Measurements from ENCODE around the gene MAP2K5.

The MAP2K5 gene

DNA sequence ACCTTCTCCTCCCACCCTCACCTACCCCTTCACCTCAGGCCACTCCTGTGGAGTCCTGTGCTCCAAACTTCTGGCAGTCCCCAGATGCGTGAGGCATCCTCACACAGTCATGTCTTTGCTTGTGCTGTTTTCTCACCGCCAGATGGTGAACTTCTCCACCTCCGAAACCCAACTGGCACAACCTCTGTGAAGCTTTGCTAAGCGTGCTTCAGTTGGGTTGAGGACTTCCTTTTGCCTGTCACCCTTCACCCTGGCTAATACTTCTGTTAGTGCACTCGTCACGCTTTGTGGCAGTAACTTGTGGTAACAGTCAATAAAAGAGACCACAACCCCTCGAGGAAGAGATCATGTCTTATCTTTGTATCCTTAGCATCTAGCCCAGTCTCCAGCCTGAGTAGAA, 240.8 kb downstream of the MAP2K5 start:
- peak in 1 of 2 donors; percentile 8 for DNase-seq (ENCODE audit: low read depth in 2 of 2)

DNA sequence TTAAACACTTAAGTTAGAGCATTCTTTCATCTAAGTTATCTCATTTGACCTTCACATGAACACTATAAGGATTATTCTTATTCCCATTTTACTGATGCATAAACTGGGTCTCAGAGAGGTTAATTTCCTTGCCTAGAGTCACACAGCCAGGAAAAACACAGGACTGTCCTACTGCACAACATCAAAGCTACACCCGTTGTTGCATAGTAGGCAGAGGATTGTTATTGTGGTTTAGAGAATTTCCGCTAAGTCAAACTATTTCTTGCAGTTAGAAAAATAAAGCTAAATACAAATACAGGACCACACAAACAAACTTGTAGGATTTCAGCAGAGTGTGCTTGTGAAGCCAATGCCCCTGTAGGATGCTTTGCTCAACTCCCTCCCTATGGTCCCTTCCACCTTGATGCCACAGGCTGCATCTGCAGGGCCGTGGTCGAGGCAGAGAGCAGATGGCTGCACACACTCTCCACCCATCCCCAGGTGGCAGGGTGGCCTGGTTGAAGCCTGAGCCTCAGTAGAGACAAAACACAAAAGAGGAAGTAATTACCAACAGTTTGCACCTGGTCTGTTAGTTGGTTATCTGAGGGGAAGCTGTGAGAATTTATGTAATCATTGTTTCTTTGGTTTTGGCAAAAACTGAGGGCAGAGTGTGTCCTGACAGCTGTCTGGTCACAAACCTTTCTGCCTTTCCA, 241.7 kb downstream of the MAP2K5 start:
- no peak for DNase-seq (ENCODE audit: low read depth in 2 of 2)

DNA sequence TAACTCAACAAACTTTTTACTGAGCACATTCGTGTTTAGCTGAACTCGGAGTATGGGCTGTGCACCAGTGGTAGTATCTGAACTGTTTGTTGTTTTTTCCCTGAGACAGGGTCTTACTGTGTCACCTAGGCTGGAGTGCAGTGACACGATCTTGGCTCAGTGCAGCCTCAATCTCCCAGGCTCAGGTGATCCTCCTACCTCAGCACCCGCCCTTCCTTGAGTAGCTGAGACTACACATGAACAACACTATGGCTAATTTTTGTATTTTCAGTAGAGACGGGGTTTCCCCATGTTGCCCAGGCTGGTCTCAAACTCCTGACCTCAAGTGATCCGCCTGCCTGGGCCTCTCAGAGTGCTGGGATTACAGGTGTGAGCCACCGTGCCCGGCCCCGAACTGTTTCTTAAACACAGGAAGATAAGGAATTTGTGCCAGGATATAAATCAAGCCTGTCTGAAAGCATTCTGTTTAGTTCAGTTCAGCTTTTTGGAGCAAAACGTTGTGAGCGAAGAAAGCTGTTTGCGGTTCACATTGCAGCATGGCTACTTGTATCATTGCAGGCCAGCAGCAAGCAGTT, 242.4 kb downstream of the MAP2K5 start:
- DNase-seq (ENCODE audit: low read depth in 2 of 2), result no peak

- no peak for DNase-seq (ENCODE audit: low read depth in 2 of 2)
Observed at GRCh38 chr15:67785431-67785830, 242.9 kb downstream of the MAP2K5 start.

DNA sequence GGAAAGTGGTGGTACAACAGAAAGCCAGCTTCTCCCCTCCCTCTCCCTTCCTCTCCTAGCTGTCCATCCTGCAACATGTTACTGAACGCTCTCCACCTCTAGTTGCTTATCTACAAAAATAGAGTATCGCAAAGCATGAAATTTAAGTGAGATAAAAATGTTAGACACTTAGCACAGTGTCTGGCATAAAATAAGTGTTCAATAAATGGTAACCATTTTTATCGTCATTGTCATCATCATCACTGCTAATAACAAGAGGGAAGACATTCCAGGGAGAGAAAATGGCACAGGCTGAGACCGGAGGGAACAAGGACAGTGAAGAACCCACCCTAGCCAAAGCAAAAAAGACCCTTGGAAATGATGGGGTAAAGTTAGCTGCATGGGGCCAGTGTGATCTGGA, 244.1 kb downstream of the MAP2K5 start:
- no peak for DNase-seq (ENCODE audit: low read depth in 2 of 2)

GRCh38 chr15:67788986-67789385, 246.5 kb downstream of the MAP2K5 start:
- no peak for DNase-seq (ENCODE audit: low read depth in 2 of 2)

- DNase-seq (ENCODE audit: low read depth in 2 of 2), result no peak
Observed at GRCh38 chr15:67790610-67791319, 248.3 kb downstream of the MAP2K5 start.

GRCh38 chr15:67792250-67792942, 249.9 kb downstream of the MAP2K5 start:
- DNase-seq (ENCODE audit: low read depth in 2 of 2), result no peak

DNA sequence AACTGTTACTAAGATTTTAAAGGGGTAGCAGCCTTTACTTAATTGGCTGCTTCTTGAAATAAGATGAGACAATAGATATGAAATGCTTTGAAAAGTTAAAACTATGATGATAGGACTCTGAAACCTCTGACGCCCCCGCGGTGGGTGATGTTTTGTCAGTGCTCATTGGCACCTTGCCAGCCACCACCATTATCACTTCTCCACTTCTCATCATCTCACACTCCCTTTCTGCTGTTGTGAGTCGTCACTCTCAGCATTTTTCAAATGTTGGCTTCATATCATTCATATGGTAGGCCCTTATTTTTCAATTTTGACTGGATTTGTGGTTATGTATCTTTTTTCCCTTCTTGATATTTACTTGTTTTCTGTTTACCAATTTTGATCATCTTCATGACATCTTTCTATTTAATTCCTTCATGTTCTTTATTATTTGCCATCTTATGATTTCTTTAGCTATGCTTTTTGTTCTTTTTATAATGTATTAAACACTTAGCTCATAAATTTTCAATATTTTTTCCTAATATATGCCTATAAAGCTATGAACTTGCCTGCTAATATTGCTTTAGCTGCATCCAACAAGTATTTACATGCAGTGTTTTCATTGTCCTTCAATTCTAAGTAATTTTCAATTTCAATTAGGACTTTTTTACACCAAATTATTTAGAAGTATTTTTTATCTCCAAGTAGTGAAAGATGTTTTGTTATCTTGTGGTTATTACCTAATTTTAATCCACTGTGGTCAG, 252.5 kb downstream of the MAP2K5 start:
- peak; percentile 17 to 50 for DNase-seq (ENCODE audit: low read depth in 2 of 2)

DNA sequence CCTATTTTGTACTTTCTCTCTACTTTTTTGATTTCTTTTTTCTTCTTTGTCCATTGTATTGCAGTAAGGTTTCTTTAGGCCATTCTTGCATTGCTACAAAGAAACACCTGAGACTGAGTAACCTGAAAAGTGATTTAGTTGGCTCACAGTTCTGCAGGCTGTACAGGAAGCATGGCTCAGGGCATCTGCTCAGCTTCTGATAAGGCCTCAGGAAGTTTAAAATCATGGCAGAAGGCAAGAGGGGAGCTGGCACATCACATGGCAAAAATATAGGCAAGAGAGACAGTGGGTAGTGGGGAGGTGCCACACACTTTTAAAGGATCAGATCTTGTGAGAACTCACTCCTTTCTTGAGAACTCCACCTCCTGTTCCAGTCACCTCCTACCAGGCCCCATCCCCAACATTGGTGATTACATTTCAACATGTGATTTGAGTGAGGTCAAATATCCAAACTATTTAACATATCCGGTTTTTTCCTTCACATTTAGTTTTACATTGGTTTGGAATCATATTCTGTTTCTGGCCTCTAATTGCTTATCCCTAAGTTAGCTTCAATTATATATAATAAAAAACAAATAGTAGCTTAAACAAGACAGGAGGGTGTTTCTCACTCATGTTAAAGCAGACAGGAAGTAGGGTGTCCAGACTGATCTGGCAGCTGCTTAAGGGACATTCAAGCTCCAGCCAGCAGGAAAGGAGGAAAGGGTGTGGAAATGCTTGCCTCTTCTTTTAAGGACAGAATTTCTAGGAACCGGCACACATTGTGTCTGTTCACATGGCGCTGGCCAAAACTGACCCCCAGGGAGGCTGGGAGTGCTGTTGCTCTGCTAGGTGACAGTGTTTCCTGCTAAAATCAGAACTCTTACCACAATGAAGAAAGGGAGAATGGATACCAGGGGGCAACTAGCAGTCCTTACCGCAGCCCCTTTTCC, 254.0 kb downstream of the MAP2K5 start:
- DNase-seq (ENCODE audit: low read depth in 2 of 2), result no peak

DNA sequence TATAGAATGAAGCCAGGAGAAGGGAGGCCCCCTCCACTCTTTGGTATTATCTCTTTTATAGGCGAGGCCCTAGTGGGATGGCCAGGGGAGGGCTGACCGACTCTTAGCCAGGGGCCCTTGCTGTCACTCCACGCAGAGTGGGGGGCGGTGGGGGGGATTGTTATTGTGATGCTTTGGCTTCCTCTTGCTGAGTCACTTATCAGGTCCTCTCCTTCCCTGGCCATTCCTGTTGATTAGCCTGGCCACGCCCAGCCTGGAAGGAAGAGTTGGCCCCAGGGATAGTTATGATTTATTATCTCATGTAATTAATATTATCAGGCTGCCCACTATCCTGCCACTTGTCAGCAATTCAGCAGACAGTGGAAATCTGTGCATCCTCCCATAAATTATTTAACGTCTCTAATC, 257.3 kb downstream of the MAP2K5 start:
- DNase-seq (ENCODE audit: low read depth in 2 of 2), result no peak

GRCh38 chr15:67801142-67801541, 258.6 kb downstream of the MAP2K5 start:
- no peak for DNase-seq (ENCODE audit: low read depth in 2 of 2)

DNA sequence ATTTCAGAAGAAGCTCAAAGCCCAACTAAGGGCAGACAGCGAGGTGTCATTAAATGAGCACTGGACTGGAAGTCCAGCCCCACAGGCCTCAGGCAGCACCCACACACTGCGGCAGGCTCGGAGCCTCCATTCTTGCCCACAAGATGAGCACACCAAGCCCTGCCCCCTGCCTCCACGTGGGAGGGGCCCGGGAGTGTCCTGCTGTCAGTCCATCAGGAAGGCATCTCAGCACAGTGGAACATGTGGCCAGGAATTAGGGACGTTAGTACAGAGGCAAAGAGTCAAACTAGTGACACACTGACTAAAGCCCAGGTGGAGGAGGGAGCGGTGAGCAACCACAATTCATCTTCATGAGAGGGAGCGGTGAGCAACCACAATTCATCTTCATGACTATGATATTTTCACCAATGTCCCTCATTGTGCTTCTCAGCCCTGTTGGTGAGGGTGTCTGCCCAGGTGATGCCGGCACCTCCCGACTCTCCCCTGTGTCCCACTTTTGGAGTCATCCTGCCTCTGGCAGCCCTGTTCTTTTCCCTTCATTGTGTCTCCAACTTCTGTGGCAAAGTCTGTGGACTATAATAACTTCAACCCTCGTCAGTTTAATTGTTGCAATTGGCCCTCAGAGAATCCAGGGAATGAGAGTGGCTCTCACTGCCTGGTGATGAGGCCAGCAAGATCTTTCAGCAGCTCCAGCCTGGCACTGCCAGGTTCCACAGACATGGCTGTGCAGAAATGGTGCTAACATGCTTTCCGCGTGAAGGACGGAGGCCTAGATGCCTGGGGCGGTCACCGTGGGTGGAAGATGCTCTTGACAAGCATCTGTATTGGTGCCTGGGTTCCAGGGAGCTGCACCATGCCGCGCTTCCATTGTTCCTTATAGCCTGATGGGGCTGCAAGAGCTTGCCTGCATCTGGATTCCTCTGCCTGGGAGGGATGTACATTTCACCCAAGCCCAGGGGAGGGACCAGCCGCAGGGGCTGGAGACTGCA, 259.7 kb downstream of the MAP2K5 start:
- DNase-seq (ENCODE audit: low read depth in 2 of 2), result no peak

GRCh38 chr15:67803299-67803698, 260.8 kb downstream of the MAP2K5 start:
- DNase-seq (ENCODE audit: low read depth in 2 of 2), result no peak

GRCh38 chr15:67803996-67804843, 261.7 kb downstream of the MAP2K5 start:
- DNase-seq (ENCODE audit: low read depth in 2 of 2), result no peak

DNA sequence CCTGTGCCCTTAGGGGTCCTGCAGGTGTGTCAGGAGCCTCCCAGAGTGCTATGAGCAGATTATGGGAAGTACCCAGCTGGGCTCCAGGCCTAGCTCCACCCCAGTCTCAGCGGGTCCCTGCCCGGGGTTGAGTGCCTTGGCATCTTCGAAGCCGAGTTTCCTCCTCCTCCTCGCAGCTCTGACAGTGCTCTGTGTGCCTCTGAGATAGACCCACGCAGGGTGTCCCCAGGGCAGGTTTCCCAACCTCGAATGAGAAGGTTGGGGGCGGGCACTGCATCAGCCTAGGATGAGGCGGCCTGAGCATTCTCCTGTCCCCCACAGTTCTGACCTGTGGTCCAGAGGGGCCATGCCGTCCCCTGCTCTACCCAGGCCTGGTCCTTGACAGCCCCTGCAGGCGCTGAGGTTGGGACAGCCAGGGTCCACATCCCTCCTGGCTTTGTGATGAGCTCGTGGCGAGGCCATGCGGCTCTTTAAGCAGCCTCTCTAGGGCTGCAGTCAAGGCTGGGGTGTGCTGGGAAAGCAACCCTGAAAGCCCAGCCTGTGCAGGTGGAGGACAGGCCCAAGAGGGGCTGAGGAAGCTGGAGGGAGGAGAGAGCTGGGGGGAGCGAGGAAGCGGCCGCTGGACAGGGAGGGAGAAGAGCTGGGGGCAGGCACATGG, 262.6 kb downstream of the MAP2K5 start:
- no peak for DNase-seq (ENCODE audit: low read depth in 2 of 2)

- no peak for DNase-seq (ENCODE audit: low read depth in 2 of 2)
Observed at GRCh38 chr15:67805666-67806516, 263.4 kb downstream of the MAP2K5 start.

Measured in stimulated activated CD8-positive, alpha-beta memory T cell treated with anti-CD3 and anti-CD28 coated beads, Interleukin-15, amount 100 ng/mL, for 48 hours (primary cell).